ENCODE data around the gene PRSS22. TPM values are rescaled to one million over a fixed set of nuclear protein-coding genes. Genes with fewer than 3 reads are reported as not detected.

The PRSS22 gene
- total RNA-seq, 2 donors from 2014 or later = not detected

- DNase-seq (ENCODE audit: low spot score) = peak; percentile 55
- intact Hi-C loops (cut with DNase I) = loop anchor here (10.0 kb wide), 2 partner anchors 131 to 151 kb away; partner anchors contain the start of gene PRSS27 (in 1 of the 2)
Measured at GRCh38 chr16:2856061-2856670, 1.8 kb downstream of the PRSS22 start.

GRCh38 chr16:2855536-2855935 is 2.4 kb downstream of the PRSS22 start:
- DNase-seq (ENCODE audit: low spot score) = peak; percentile 25
- intact Hi-C loops (cut with DNase I) = loop anchor here (10.0 kb wide), 2 partner anchors 131 to 151 kb away; partner anchors contain the start of gene PRSS27 (in 1 of the 2)

GRCh38 chr16:2854700-2855309 is 3.2 kb downstream of the PRSS22 start:
- intact Hi-C loops (cut with DNase I) = loop anchor here (10.0 kb wide), 2 partner anchors 130 to 150 kb away; partner anchors contain the start of gene PRSS27 (in 1 of the 2)
- DNase-seq (ENCODE audit: low spot score) = peak; percentile 24

- DNase-seq (ENCODE audit: low spot score) = peak; percentile 59
- intact Hi-C loops (cut with DNase I) = loop anchor here (10.0 kb wide), 2 partner anchors 129 to 149 kb away; partner anchors contain the start of gene PRSS27 (in 1 of the 2)
Measured at GRCh38 chr16:2853531-2854073, 4.4 kb downstream of the PRSS22 start.

- intact Hi-C loops (cut with DNase I) = loop anchor here (10.0 kb wide), 2 partner anchors 128 to 148 kb away; partner anchors contain the start of gene PRSS27 (in 1 of the 2)
- DNase-seq (ENCODE audit: low spot score) = peak; percentile 75
Measured at GRCh38 chr16:2852731-2853507, 5.1 kb downstream of the PRSS22 start.

- intact Hi-C loops (cut with DNase I) = loop anchor here (10.0 kb wide), 2 partner anchors 127 to 147 kb away; partner anchors contain the start of gene PRSS27 (in 1 of the 2)
Measured at GRCh38 chr16:2852003-2852730, 5.8 kb downstream of the PRSS22 start.

GRCh38 chr16:2848933-2849725 is 8.8 kb downstream of the PRSS22 start:
- intact Hi-C loops (cut with DNase I) = no loop called here
- DNase-seq (ENCODE audit: low spot score) = peak; percentile 72

More at GRCh38 chr16:2852003-2852730, 5.8 kb downstream of the PRSS22 start:
- peak; percentile 75 for DNase-seq (ENCODE audit: low spot score)

- intact Hi-C loops (cut with DNase I) = no loop called here
- DNase-seq (ENCODE audit: low spot score) = no peak
Measured at GRCh38 chr16:2846511-2847310, 11.3 kb downstream of the PRSS22 start.

GRCh38 chr16:2845116-2845515 is 12.9 kb downstream of the PRSS22 start:
- DNase-seq (ENCODE audit: low spot score) = no peak
- intact Hi-C loops (cut with DNase I) = no loop called here

GRCh38 chr16:2843526-2843925 is 14.4 kb downstream of the PRSS22 start:
- DNase-seq (ENCODE audit: low spot score) = peak; percentile 22
- intact Hi-C loops (cut with DNase I) = no loop called here

- peak; percentile 90 for DNase-seq (ENCODE audit: low spot score)
Measured at GRCh38 chr16:2842340-2843000, 15.5 kb downstream of the PRSS22 start.

GRCh38 chr16:2841606-2842339 is 16.2 kb downstream of the PRSS22 start:
- peak; percentile 61 for DNase-seq (ENCODE audit: low spot score)
- intact Hi-C loops (cut with DNase I) = no loop called here

More at GRCh38 chr16:2842340-2843000, 15.5 kb downstream of the PRSS22 start:
- intact Hi-C loops (cut with DNase I) = no loop called here

GRCh38 chr16:2840914-2841313 is 17.1 kb downstream of the PRSS22 start:
- intact Hi-C loops (cut with DNase I) = no loop called here
- DNase-seq (ENCODE audit: low spot score) = peak; percentile 72

GRCh38 chr16:2839650-2840450 is 18.1 kb downstream of the PRSS22 start:
- intact Hi-C loops (cut with DNase I) = no loop called here
- DNase-seq (ENCODE audit: low spot score) = peak; percentile 52

GRCh38 chr16:2838928-2839327 is 19.0 kb downstream of the PRSS22 start:
- DNase-seq (ENCODE audit: low spot score) = peak; percentile 87
- intact Hi-C loops (cut with DNase I) = no loop called here
